Measurements from ENCODE around the gene C1QTNF12.

The C1QTNF12 gene

GRCh38 chr1:1245178-1245816, 1.2 kb downstream of the C1QTNF12 start:
- TF ChIP-seq CTCF (IDR thresholded peaks at IDR 0.05; ENCODE audit: low read depth, low read length): no peak
- no peak for DNase-seq (ENCODE audit: low read depth in 2 of 2)
- no peak overlapping the region for H3K4me3 ChIP-seq (replicated peaks in 1 of 2; ENCODE audit: low read depth in 2 of 2, low read length in 2 of 2)

GRCh38 chr1:1244192-1244811, 2.2 kb downstream of the C1QTNF12 start:
- H3K4me3 ChIP-seq (replicated peaks in 1 of 2; ENCODE audit: low read depth in 2 of 2, low read length in 2 of 2): no peak overlapping the region
- no peak for TF ChIP-seq CTCF (IDR thresholded peaks at IDR 0.05; ENCODE audit: low read depth, low read length)

GRCh38 chr1:1243807-1244191, 2.7 kb downstream of the C1QTNF12 start:
- TF ChIP-seq CTCF (IDR thresholded peaks at IDR 0.05; ENCODE audit: low read depth, low read length): no peak
- no peak for DNase-seq (ENCODE audit: low read depth in 2 of 2)
- no peak overlapping the region for H3K4me3 ChIP-seq (replicated peaks in 1 of 2; ENCODE audit: low read depth in 2 of 2, low read length in 2 of 2)

More at GRCh38 chr1:1244192-1244811, 2.2 kb downstream of the C1QTNF12 start:
- DNase-seq (ENCODE audit: low read depth in 2 of 2): no peak

GRCh38 chr1:1243266-1243660, 3.3 kb downstream of the C1QTNF12 start:
- H3K4me3 ChIP-seq (replicated peaks in 1 of 2; ENCODE audit: low read depth in 2 of 2, low read length in 2 of 2): no peak overlapping the region
- TF ChIP-seq CTCF (IDR thresholded peaks at IDR 0.05; ENCODE audit: low read depth, low read length): no peak
- no peak for DNase-seq (ENCODE audit: low read depth in 2 of 2)

GRCh38 chr1:1242461-1243265, 3.9 kb downstream of the C1QTNF12 start:
- H3K4me3 ChIP-seq (replicated peaks in 1 of 2; ENCODE audit: low read depth in 2 of 2, low read length in 2 of 2): no peak overlapping the region
- no peak for TF ChIP-seq CTCF (IDR thresholded peaks at IDR 0.05; ENCODE audit: low read depth, low read length)
- no peak for DNase-seq (ENCODE audit: low read depth in 2 of 2)

- no peak for TF ChIP-seq CTCF (IDR thresholded peaks at IDR 0.05; ENCODE audit: low read depth, low read length)
- DNase-seq (ENCODE audit: low read depth in 2 of 2): no peak
- no peak overlapping the region for H3K4me3 ChIP-seq (replicated peaks in 1 of 2; ENCODE audit: low read depth in 2 of 2, low read length in 2 of 2)
These were observed 4.8 kb downstream of the C1QTNF12 start for GRCh38 chr1:1241588-1242219.

Data from cardiac fibroblast (primary cell).